H4 (cell line): Measurements from ENCODE around the gene UBE2E1. TPM values are rescaled to one million over a fixed set of nuclear protein-coding genes. Genes with fewer than 3 reads are reported as not detected.
A peak's percentile ranks its signal among the peaks of the same experiment; 100 is the strongest.
"Not testable (repeated sequence)": the region's sequence is repeated elsewhere in the genome, so short reads cannot be mapped to it uniquely, and the experiment has no call there.

Source experiments
- DNase-seq: peaks from one replicate; pipeline ENCODE4 v3.0.0-alpha.2; 2015; ENCODE audit warnings: low spot score
- total RNA-seq: library from RNA; depleted of rRNA; stranded (reverse); fragments of >200 nt; shearing (Covaris generic); gene quantifications from 2 replicates; pipeline ENCODE4 v1.2.3, GENCODE V29; 2014; rRNA removed

Gene UBE2E1
- total RNA-seq, 1 experiment from 2014 or later = 81.4 TPM

GRCh38 chr3:23916152-23916885 lies 110.6 kb downstream of the UBE2E1 start:
- no peak for DNase-seq

GRCh38 chr3:23916886-23917678 lies 111.3 kb downstream of the UBE2E1 start, which contains the start of the genes NKIRAS1 and RPL15:
TSS of gene NKIRAS1 (minus strand) at chr3:23916990. CDS start at chr3:23910904, 6,086 bp downstream.
TSS of gene RPL15 (plus strand) at chr3:23917132. CDS start at chr3:23917860, 728 bp downstream.
- peak; percentile 94 for DNase-seq

GRCh38 chr3:23917679-23918303 lies 112.0 kb downstream of the UBE2E1 start:
- DNase-seq = not testable (repeated sequence)

GRCh38 chr3:23918331-23918730 lies 112.6 kb downstream of the UBE2E1 start:
- DNase-seq = not testable (repeated sequence)

- no peak for DNase-seq
These were observed 113.9 kb downstream of the UBE2E1 start for GRCh38 chr3:23919628-23920027.

- no peak for DNase-seq
These were observed 114.4 kb downstream of the UBE2E1 start for GRCh38 chr3:23920151-23920655.

GRCh38 chr3:23921052-23921511 lies 115.3 kb downstream of the UBE2E1 start:
- no peak for DNase-seq

- no peak for DNase-seq
These were observed 118.0 kb downstream of the UBE2E1 start for GRCh38 chr3:23923786-23924185.

- DNase-seq = no peak
These were observed 120.5 kb downstream of the UBE2E1 start for GRCh38 chr3:23926246-23926645.

- no peak for DNase-seq
These were observed 121.0 kb downstream of the UBE2E1 start for GRCh38 chr3:23926736-23927135.

- DNase-seq = no peak
These were observed 122.8 kb downstream of the UBE2E1 start for GRCh38 chr3:23928524-23928923.

GRCh38 chr3:23931597-23931996 lies 125.8 kb downstream of the UBE2E1 start:
- no peak for DNase-seq

- no peak for DNase-seq
These were observed 126.8 kb downstream of the UBE2E1 start for GRCh38 chr3:23932571-23932970.

- DNase-seq = no peak
These were observed 128.5 kb downstream of the UBE2E1 start for GRCh38 chr3:23934253-23934652.

- no peak for DNase-seq
These were observed 131.5 kb downstream of the UBE2E1 start for GRCh38 chr3:23937296-23937695.

GRCh38 chr3:23938688-23939087 lies 132.9 kb downstream of the UBE2E1 start:
- DNase-seq = no peak

- no peak for DNase-seq
These were observed 135.0 kb downstream of the UBE2E1 start for GRCh38 chr3:23940775-23941174.

Other genes with a start within 250 kb of the UBE2E1 start
- gene NKIRAS1, start 111.0 kb downstream of the UBE2E1 start, total RNA-seq = 8.2 and 11.9 TPM in 2 replicates
- 2,293 and 2,465 TPM in 2 replicates for gene RPL15, start 111.2 kb downstream of the UBE2E1 start, total RNA-seq
- 17.7 and 20.2 TPM in 2 replicates for gene NR1D2, start 139.3 kb downstream of the UBE2E1 start, total RNA-seq